ENCODE measurements around the gene KLRB1.
"Not testable (repeated sequence)": the region's sequence is repeated elsewhere in the genome, so short reads cannot be mapped to it uniquely, and the experiment has no call there.

KLRB1 gene

DNA sequence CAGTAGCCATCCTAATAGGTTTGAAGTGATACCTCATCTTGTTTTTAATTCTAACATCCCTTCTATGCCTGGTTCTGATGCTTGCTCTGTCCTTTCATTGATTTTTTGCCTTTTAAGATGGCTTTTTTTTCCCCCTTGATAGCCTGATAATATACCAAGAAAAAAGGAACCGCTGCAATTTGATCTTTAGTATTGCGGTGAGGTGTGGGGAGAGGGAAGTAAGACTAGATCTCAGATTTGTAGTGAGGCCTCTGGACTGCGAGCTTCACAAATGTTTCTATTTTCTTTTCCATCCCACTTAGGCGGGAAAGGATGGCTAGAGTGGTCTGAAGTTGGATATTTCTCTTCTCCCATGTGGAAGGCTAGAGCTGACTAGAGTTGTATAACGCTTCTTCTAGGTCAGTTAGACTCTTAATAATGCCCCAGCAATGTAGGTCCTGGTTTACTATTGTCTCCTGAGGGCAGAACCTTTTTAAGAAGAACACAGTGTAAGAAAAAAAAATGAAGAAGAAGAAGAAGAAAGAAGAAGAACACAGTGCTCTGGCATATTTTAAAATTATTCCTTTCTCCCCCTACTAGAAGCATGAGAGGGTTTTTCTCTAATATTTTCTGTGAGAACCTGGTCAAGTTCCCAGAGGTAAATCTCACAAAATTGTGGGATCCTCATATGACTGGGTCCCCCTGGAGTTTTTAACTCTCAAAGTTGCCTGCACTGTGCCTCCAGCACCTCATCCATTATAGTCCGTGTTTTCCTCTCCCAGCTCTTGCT, 11.9 kb upstream of the KLRB1 start:
- no peak for DNase-seq

DNA sequence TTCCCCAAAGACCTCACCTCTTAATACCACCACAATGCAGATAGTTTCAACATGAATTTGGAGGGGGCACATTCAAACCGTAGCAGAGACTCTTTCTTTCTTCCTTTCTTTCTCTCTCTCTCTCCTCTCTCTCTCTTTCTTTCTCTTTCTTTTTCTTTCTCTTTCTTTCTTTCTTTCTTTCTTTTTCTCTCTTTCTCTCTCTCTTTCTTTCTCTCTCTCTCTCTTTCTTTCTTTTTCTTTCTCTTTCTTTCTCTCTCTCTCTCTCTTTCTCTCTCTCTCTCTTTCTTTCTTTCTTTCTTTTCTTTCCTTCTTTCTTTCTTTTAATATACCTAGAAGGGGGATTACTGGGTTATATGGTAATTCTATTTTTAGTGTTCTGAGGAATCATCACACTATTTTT, 11.2 kb upstream of the KLRB1 start:
- not testable (repeated sequence) for DNase-seq

- DNase-seq = no peak
Measured at GRCh38 chr12:9617124-9617523, 9.4 kb upstream of the KLRB1 start.

- no peak for DNase-seq
Measured at GRCh38 chr12:9615420-9616136, 7.9 kb upstream of the KLRB1 start.

DNA sequence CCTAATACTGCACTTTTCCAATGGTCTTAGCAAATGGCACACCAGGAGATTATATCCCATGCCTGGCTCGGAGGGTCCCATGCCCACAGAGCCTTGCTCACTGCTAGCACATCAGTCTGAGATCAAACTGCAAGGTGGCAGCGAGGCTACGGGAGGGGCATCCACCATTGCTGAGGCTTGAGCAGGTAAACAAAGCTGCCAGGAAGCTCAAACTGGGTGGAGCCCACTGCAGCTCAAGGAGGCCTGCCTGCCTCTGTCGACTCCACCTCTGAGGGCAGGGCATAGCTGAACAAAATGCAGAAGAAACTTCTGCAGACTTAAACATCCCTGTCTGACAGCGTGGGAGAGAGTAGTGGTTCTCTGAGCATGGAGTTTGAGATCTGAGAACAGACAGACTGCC, 2.9 kb upstream of the KLRB1 start:
- not testable (repeated sequence) for DNase-seq

DNA sequence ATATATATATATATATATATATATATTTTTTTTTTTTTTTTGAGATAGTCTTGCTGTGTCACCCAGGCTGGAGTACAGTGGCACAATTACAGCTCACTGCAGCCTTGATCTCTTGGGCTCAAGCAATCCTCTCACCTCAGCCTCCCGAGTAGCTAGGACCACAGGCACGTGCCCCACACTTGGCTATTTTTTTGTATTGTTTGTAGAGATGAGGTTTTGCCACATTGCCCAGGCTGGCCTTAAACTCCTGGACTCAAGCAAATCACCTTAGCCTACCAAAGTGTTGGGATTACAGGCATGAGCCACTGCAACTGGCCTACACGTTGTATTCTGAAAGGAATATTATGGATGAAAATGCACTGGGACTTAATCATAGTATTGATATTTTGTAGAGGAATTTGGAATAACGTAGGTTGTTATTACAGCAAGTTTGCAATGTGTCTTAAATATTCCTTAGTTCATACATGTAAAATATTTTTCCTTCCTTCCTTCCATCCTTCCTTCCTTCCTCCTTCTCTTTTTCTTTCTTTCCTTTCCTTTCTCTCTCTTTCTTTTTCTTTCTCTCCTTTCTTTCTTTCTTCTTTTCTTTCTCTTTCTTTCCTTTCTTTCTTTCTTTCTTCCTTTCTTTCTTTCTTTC, 862 bp downstream of the KLRB1 start:
- no peak for DNase-seq

GRCh38 chr12:9606247-9606646, 1.5 kb downstream of the KLRB1 start:
- DNase-seq = no peak

DNA sequence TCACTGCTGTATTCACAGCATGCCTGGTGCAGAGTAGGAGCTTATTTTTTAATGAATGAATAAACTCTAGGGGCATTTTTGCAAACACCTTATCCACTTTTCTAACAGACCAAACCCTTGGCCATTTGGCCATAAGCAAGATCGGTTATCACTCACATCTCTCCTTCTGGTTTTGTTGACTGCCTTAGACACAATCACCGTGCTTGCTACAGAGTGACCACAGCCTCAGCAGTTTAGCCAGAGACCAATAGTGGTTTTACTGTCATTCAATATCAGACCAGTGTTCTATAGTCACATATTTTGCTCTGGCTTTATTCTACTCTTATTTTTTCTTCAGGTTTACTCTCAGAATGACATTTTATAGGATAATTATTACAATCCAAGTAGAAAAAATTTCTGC, 2.2 kb downstream of the KLRB1 start:
- DNase-seq = no peak

DNA sequence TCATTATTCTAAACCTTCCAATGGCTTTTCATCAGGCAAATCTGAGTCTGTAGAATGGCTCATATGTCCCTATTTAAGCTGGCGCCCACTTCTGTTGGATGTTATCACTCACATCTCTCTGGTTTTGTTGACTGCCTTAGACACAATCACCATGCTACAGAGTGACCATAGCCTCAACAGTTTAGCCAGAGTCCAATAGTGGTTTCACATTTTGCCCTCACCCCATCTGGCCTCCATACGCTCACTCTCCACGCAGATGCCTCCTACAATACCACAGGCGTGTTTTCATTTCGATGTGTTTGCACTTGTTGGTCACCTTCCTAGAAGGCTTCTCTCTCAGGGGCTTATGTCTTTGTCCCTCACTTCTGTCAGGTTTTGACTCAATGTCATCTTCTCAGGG, 3.4 kb downstream of the KLRB1 start:
- DNase-seq = no peak

DNA sequence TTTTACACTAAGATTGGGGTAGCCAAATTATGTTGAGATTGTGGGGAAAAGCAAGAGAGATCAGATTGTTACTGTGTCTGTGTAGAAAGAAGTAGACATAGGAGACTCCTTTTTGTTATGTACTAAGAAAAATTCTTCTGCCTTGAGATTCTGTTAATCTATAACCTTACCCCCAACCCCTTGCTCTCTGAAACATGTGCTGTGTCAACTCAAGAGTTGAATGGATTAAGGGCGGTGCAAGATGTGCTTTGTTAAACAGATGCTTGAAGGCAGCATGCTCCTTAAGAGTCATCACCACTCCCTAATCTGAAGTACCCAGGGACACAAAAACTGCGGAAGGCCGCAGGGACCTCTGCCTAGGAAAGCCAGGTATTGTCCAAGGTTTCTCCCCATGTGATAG, 7.3 kb downstream of the KLRB1 start:
- DNase-seq = not testable (repeated sequence)

DNA sequence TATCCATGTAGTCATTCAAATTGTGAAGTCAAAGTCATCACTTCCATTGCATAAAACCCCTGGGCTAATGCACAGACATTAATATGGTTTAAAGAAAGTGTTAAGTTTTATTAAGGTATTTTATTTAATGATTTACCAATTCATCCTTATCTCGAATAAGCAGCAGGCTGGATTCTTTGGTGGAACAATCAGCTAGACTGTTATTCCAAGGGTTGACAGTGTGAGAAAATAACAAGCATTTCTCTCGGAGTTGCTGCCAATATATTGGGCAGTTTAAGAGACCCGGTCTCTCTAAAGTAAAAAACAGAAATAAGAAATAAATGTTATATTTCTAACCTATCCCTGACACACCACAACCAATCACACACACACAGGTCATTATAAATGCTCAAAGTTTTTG, 9.4 kb downstream of the KLRB1 start:
- no peak for DNase-seq

DNA sequence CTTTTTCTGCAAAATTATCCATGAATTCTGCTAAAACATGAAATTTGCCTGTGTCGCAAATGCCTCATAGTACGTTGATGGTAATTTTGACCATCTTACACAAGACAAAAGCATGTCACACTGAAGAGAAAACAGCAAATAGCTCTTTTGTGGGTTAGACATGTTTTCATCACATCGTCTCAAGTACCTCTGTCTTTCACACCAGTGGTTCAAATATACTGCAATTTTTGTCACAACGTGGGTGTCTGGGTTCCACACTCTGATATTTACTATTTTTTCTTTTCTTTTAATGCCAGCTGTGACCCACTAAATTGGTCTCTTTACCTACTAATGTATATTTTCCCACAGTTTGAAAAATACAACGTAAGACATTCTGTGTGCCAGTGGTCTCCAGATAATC, 10.4 kb downstream of the KLRB1 start:
- no peak for DNase-seq

DNA sequence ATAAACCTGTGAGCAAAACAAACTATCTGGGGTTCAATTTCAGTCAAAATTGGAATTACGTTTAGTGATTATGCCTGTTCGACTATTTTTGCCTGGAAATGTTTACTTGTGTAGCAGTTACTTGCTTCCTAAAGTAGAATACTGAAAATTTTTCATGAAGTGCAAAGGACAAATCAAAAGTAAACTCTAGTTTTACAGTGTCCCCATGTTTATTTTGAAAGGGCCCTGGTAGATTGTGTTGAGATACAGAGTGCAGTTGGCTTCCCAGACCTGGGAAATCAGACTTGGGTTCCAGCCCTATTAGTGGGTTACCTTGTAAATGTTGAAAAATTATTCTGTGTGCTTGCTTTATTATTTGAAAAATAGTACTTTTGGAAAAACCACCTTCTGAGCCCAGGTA, 17.3 kb downstream of the KLRB1 start:
- DNase-seq = no peak

DNA sequence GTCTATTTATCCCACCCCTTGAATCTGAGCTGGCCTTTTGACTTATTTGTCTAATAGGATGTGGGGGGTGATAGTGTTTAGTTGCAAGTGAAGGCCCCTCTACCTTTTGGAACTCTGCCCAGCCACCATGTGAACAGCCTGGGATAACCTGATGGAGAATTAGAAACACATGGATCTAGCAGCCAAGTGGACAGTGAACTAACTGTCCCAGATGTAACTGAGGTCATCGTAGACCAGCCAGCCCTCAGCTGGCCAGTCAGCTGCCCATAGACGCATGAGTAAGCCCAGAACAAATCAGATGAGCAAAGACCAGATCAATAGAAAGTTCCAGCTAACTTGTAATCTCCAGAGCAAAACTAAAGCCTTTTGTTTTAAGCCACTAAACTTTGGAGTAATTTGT, 19.0 kb downstream of the KLRB1 start:
- no peak for DNase-seq

- DNase-seq = no peak
Measured at GRCh38 chr12:9587987-9588600, 19.6 kb downstream of the KLRB1 start.

GRCh38 chr12:9577729-9578128, 30.0 kb downstream of the KLRB1 start:
- DNase-seq = not testable (repeated sequence)

GRCh38 chr12:9567151-9567550, 40.6 kb downstream of the KLRB1 start:
- DNase-seq = not testable (repeated sequence)

GRCh38 chr12:9566113-9566512, 41.6 kb downstream of the KLRB1 start:
- not testable (repeated sequence) for DNase-seq

DNA sequence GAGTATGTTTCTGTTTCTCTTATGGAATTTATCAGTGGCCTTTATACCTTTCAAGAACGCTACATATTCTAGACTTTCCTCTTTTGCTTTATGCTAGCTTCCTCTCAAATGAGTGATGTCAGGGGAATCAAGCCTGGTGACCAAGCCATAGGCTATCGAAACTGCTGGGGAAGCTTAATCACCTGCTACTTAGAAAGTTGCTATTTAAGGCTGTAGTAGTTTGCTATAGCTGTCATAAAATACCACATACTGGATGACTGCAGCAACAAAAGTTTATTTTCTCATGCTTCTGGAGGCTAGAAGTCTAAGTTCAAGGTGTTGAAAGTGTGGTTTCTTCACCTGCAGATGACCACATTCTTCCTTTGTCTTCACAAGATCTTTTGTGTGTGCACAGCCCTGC, 43.3 kb downstream of the KLRB1 start:
- not testable (repeated sequence) for DNase-seq

DNA sequence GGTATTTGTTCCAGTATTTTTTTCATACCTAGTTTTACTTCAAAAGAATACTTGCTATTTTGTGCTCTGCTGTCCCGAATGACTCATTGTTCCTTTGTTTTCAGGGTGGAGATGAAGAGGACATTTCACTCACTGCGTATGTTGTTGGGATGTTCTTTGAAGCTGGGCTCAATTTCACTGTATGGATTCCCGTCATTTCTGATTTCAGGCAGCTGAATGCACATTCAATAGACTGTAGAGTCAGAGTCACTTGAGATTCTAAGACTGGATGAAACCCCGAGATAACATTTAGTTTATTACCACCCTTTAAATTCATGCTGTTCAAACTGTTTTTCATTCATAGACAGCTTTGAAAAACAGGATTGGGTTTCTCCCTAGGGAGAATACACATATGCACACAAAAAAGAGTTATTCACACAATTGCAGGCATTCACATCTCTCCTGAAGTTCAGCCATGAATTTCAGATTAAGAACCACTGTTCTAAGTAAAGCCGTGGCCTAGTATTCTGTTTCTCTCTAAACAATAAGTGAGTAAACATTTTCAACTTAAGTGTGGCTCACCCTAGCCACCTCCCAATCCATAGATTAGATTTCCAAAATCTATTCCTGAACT, 44.8 kb downstream of the KLRB1 start:
- not testable (repeated sequence) for DNase-seq

GRCh38 chr12:9545489-9545888, 62.2 kb downstream of the KLRB1 start:
- not testable (repeated sequence) for DNase-seq
